ENCODE results near the gene LTBP3.

DNA sequence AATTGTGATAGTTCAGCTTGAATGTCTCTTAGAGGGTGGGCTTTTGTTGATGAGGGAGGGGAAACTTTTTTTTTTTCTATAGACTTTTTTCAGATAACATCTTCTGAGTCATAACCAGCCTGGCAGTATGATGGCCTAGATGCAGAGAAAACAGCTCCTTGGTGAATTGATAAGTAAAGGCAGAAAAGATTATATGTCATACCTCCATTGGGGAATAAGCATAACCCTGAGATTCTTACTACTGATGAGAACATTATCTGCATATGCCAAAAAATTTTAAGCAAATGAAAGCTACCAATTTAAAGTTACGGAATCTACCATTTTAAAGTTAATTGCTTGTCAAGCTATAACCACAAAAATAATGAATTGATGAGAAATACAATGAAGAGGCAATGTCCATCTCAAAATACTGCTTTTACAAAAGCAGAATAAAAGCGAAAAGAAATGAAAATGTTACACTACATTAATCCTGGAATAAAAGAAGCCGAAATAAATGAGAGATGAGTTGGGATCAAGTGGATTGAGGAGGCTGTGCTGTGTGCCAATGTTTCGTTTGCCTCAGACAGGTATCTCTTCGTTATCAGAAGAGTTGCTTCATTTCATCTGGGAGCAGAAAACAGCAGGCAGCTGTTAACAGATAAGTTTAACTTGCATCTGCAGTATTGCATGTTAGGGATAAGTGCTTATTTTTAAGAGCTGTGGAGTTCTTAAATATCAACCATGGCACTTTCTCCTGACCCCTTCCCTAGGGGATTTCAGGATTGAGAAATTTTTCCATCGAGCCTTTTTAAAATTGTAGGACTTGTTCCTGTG, 55.4 kb downstream of the LTBP3 start:
- TF ChIP-seq EZH2phosphoT487 (conservative IDR thresholded peaks at IDR 0.05; ENCODE audit: low read length) (no peak), CTCF (IDR thresholded peaks at IDR 0.05; ENCODE audit: insufficient read depth, low read length, poor library complexity, severe bottlenecking) (no peak)
